Activated T-cell treated with anti-CD3 and anti-CD28 coated beads, Interleukin-2, amount 50 U/mL, for 4 hours (primary cell): Measurements from ENCODE around the gene EEF1A2. TPM values are rescaled to one million over a fixed set of nuclear protein-coding genes. Genes with fewer than 3 reads are reported as not detected.

ENCODE experiments used
- ATAC-seq, 2 donors: fragments of 200-7000 bp; cut with Tn5 transposase; one replicate each; pipeline ENCODE4 v1.10.0; 2021
- DNase-seq: peaks from one replicate; pipeline ENCODE4 v3.0.0-alpha.2; 2020
- H3K27me3 Mint-ChIP-seq: one replicate; pipeline ENCODE4 v1.8.0; 2021; ENCODE audit warnings: low read depth, mixed read lengths
- H3K36me3 Mint-ChIP-seq: one replicate; pipeline ENCODE4 v1.8.0; 2022; ENCODE audit warnings: mixed read lengths; ENCODE audit not compliant: insufficient read depth
- H3K4me1 Mint-ChIP-seq: one replicate; pipeline ENCODE4 v1.8.0; 2021; ENCODE audit warnings: low read depth, mixed read lengths
- H3K4me3 Mint-ChIP-seq: one replicate; pipeline ENCODE4 v1.8.0; 2021; ENCODE audit warnings: mild to moderate bottlenecking, moderate library complexity, mixed read lengths
- H3K9me3 Mint-ChIP-seq: one replicate; pipeline ENCODE4 v1.8.0; 2021; ENCODE audit warnings: mixed read lengths
- total RNA-seq, 3 donors: library from RNA; stranded (reverse); gene quantifications; one replicate each; pipeline ENCODE4 v1.2.1, GENCODE V29; 2021

Gene EEF1A2
- total RNA-seq, 3 donors from 2014 or later = 0.63 to 0.96 (median 0.74) TPM

DNA sequence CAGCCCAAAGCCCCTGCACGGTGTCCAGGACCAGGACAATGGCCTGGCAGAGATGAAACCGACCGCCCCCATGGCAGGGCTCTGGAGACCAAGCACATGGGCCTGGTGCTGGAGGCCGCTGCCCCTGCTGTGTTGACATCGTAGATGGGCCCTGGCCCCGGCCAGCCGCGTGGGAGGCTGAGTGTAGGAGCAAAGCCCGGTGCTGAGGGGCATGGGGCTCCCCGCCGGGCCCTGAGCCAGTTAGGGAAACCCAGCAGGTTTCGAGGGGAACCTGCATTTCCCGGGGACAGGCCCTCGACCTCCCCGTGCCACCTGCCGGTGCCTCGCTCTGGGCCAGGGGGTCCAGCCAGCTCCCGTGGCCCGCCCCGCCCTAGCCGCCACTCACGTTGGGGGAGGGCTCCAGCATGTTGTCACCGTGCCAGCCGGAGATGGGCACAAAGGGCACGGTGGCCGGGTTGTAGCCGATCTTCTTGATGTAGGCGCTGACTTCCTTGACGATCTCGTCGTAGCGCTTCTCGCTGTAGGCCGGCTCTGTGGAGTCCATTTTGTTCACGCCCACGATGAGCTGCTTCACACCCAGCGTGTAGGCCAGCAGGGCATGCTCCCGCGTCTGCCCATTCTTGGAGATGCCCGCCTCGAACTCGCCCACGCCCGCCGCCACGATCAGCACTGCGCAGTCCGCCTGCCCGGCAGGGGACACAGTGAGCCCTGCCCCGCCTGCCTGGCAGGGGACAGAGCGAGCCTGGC, 4.3 kb downstream of the EEF1A2 start:
- Mint-ChIP-seq H3K4me3 (no peak overlapping the region), H3K27me3 (peaks cover 23% of the 10 kb centered on the region), H3K9me3 (no peaks in the 10 kb centered on the region), H3K4me1 (peaks cover 4% of the 10 kb centered on the region), H3K36me3 (no peaks in the 10 kb centered on the region)
- DNase-seq (no peak), ATAC-seq (no peak)

- no peak overlapping the region for H3K4me3 Mint-ChIP-seq
- peaks cover 27% of the 10 kb centered on the region for H3K27me3 Mint-ChIP-seq
- no peaks in the 10 kb centered on the region for H3K9me3 Mint-ChIP-seq
These were observed 4.8 kb downstream of the EEF1A2 start for GRCh38 chr20:63494084-63494419.

GRCh38 chr20:63493563-63494020, 5.3 kb downstream of the EEF1A2 start:
- H3K9me3 Mint-ChIP-seq = no peaks in the 10 kb centered on the region
- H3K4me3 Mint-ChIP-seq = no peak overlapping the region

More at GRCh38 chr20:63494084-63494419, 4.8 kb downstream of the EEF1A2 start:
- H3K4me1 Mint-ChIP-seq = peaks cover 4% of the 10 kb centered on the region
- no peaks in the 10 kb centered on the region for H3K36me3 Mint-ChIP-seq
- DNase-seq = no peak
- ATAC-seq = no peak

GRCh38 chr20:63492982-63493381, 5.9 kb downstream of the EEF1A2 start:
- ATAC-seq (no peak), DNase-seq (no peak)
- H3K4me1 Mint-ChIP-seq = peaks cover 4% of the 10 kb centered on the region
- H3K36me3 Mint-ChIP-seq = no peaks in the 10 kb centered on the region
- no peak overlapping the region for H3K4me3 Mint-ChIP-seq
- H3K9me3 Mint-ChIP-seq = no peaks in the 10 kb centered on the region
- H3K27me3 Mint-ChIP-seq = peaks cover 26% of the 10 kb centered on the region

More at GRCh38 chr20:63493563-63494020, 5.3 kb downstream of the EEF1A2 start:
- Mint-ChIP-seq H3K27me3 (peaks cover 27% of the 10 kb centered on the region), H3K36me3 (no peaks in the 10 kb centered on the region), H3K4me1 (peaks cover 4% of the 10 kb centered on the region)
- ATAC-seq (no peak), DNase-seq (no peak)

GRCh38 chr20:63492518-63492917, 6.4 kb downstream of the EEF1A2 start:
- DNase-seq (no peak), ATAC-seq (no peak)
- Mint-ChIP-seq H3K9me3 (no peaks in the 10 kb centered on the region), H3K4me3 (no peak overlapping the region), H3K36me3 (no peaks in the 10 kb centered on the region), H3K27me3 (peaks cover 23% of the 10 kb centered on the region), H3K4me1 (peaks cover 4% of the 10 kb centered on the region)

GRCh38 chr20:63491635-63492230, 7.2 kb downstream of the EEF1A2 start:
- Mint-ChIP-seq H3K9me3 (no peaks in the 10 kb centered on the region), H3K27me3 (peaks cover 22% of the 10 kb centered on the region), H3K36me3 (no peaks in the 10 kb centered on the region), H3K4me1 (peaks cover 2% of the 10 kb centered on the region), H3K4me3 (no peak overlapping the region)
- DNase-seq (no peak), ATAC-seq (no peak)

GRCh38 chr20:63491078-63491477, 7.8 kb downstream of the EEF1A2 start:
- Mint-ChIP-seq H3K36me3 (no peaks in the 10 kb centered on the region), H3K9me3 (no peaks in the 10 kb centered on the region), H3K4me3 (no peak overlapping the region), H3K27me3 (peaks cover 22% of the 10 kb centered on the region), H3K4me1 (no peaks in the 10 kb centered on the region)
- DNase-seq = no peak
- ATAC-seq = no peak

- no peak overlapping the region for H3K4me3 Mint-ChIP-seq
- H3K9me3 Mint-ChIP-seq = no peaks in the 10 kb centered on the region
- no peak for DNase-seq
- no peak for ATAC-seq
- H3K36me3 Mint-ChIP-seq = no peaks in the 10 kb centered on the region
- no peaks in the 10 kb centered on the region for H3K4me1 Mint-ChIP-seq
- peaks cover 25% of the 10 kb centered on the region for H3K27me3 Mint-ChIP-seq
These were observed 8.5 kb downstream of the EEF1A2 start for GRCh38 chr20:63490416-63490815.

DNA sequence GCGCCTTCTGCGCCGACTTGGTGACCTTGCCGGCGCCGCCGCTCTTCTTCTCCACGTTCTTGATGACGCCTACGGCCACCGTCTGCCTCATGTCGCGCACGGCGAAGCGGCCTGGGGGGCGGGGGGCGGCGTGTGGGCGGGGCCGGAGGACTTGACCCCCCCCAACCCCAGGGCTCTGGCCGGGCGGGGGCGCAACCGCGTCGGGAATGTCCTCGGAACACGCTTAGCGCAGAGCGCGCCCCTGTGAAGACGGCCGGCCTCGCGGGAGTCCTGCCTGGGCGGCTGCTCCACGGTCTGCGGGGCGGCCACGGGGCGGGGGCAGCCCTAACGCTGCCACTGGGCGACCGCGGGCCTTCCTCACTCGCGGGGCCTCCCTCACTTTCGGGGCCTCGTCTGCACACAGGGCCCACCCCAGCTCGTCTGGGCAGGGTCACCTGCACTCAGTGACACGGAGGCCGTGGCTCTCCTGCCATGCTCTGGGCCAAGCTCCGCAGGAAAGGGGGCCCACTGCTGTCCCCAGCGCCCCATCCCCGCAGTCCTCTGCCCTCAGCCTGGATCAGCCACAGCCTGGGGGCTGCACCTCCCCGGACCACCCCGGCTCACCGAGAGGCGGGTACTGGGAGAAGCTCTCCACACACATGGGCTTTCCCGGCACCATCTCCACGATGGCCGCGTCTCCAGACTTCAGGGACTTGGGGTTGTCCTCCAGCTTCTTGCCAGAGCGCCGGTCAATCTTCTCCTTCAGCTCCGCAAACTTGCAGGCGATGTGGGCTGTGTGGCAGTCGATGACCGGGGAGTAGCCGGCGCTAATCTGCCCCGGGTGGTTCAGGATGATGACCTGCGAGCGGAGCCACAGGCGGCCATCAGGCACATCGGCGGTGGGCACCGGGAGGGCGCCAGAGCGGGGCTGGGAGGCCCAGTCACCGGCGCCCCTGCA, 10.3 kb downstream of the EEF1A2 start:
- DNase-seq = no peak
- no peak for ATAC-seq
- Mint-ChIP-seq H3K4me3 (no peak overlapping the region), H3K27me3 (peaks cover 30% of the 10 kb centered on the region), H3K4me1 (no peaks in the 10 kb centered on the region), H3K36me3 (no peaks in the 10 kb centered on the region), H3K9me3 (no peaks in the 10 kb centered on the region)

DNA sequence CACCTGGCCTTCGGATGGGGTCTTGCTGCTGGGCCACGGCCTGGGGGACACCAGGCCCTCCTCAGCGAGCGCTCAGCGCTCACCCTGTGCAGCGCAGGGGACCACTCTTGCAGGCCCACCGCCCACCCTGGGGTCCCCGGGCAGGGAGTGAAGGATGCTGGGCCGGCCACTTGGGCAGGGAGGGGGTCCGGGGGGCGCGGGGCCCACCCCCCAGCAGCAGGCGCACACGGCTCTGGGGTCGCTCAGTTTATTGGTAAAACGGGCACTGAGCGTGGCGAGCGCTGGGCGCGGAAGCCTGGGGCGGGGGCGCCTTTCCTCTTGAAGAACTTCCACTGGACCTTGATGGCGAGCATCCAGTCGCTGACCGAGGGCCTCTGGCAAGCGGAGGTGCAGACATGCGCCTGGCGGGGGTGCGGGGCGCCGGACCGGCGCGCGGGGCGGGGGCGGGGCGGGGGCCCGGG, 11.1 kb downstream of the EEF1A2 start:
- Mint-ChIP-seq H3K27me3 (peaks cover 35% of the 10 kb centered on the region), H3K4me3 (no peak overlapping the region)
- no peak for ATAC-seq

DNA sequence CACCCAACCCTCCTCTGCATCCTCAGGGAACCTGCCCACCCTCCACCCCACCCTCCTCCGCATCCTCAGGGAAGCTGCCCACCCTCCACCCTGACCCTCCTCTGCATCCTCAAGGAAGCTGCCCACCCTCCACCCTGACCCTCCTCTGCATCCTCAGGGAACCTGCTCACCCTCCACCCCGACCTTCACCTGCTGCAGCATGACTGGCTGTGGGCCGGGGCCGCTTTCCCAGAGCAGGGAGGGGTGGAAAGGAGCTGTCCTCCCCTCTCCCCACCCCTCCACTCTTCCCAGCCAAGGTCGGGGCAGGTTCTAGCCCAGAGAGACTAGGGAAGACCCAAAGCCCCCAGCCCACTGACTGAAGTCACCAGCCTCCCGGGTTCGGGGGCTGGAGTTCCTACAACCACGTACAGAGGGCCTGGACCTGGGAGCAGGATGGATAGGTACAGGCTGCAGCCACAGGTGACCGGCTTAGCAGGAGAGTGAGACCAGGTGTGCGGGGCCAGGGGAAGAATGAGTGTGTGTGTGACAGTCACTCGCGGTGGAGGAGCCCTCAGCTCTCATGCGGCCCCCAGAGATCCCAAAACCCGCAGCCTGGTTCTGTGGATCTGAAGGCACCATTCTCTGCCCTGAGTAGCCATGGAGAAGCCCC, 11.6 kb downstream of the EEF1A2 start:
- no peaks in the 10 kb centered on the region for H3K9me3 Mint-ChIP-seq
- ATAC-seq = no peak
- H3K4me3 Mint-ChIP-seq = no peak overlapping the region

More for the DNA sequence above, 11.1 kb downstream of the EEF1A2 start:
- H3K4me1 Mint-ChIP-seq = peaks cover 2% of the 10 kb centered on the region
- DNase-seq = no peak
- no peaks in the 10 kb centered on the region for H3K9me3 Mint-ChIP-seq
- no peaks in the 10 kb centered on the region for H3K36me3 Mint-ChIP-seq

GRCh38 chr20:63486300-63486855, 12.5 kb downstream of the EEF1A2 start:
- Mint-ChIP-seq H3K36me3 (no peaks in the 10 kb centered on the region), H3K27me3 (peaks cover 42% of the 10 kb centered on the region), H3K9me3 (no peaks in the 10 kb centered on the region), H3K4me1 (peaks cover 2% of the 10 kb centered on the region), H3K4me3 (no peak overlapping the region)
- DNase-seq (no peak), ATAC-seq (no peak)

More for the DNA sequence above, 11.6 kb downstream of the EEF1A2 start:
- Mint-ChIP-seq H3K4me1 (peaks cover 2% of the 10 kb centered on the region), H3K36me3 (no peaks in the 10 kb centered on the region), H3K27me3 (peaks cover 41% of the 10 kb centered on the region)
- DNase-seq = no peak

DNA sequence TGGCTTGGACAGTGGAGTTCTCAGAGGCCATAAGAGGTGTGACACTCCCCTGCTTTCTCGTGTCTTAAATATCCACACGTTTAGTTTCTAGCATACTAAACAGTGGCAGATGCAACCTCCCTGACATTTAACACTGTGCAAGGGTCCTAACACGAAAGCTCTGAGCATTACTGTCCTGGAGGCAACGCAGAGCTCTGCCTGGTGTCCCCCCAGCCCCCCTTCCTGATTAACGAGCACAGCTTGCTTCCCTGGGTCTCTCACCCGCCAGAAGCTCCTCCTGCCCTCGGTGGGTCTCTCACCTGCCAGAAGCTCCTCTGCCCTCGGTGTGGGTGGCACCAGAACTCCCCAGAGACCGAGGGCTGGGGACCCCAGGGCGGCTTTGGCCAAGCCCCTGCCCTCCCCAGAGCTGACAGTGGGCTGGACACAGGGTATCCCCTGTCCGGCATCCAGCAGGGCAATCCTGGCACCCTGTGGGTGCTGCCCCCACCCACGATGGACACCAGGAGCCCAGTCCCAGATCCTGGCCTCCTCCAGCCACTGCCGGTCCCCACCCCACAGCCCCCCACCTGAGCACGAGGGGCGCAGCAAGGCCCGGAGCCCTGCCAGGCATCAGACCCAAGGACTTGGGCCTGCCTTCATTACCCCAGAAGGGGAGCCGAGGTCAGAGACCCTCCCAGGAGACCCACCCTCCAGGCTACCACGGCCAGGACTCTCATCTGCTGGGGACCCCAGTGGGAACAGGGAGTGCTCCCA, 14.1 kb downstream of the EEF1A2 start:
- DNase-seq = no peak
- Mint-ChIP-seq H3K36me3 (no peaks in the 10 kb centered on the region), H3K9me3 (no peaks in the 10 kb centered on the region), H3K4me1 (peaks cover 2% of the 10 kb centered on the region), H3K4me3 (no peak overlapping the region), H3K27me3 (peaks cover 49% of the 10 kb centered on the region)
- ATAC-seq = no peak
